Measurements from ENCODE around the gene DUOX1.

Gene DUOX1

DNA sequence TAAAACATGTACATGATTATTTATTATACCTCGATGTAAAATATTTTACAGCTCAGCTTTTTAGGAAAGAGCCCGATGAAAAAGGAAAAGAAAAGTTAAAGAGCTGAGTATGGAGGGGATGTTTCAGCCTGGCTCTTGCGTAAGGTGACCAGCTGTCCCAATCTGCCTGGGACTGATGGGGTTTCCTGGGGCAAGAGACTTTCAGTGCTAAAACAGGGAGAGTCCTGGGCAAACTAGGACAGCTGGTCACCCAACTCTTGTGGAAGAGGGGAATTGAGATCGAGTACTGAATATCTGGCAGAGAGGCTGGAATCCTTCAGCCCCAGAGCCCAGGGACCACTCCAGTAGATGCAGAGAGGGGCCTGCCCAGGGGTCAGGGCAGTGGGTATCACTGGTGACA, 36.8 kb upstream of the DUOX1 start:
- ATAC-seq (ENCODE audit: insufficient read depth, low read depth) (no peak), DNase-seq (no peak)
- H4K20me1 ChIP-seq (ENCODE audit: insufficient read depth, low read length), result no peaks in the 10 kb centered on the region
- H3K79me2 ChIP-seq (ENCODE audit: insufficient read depth, low read length), result no peaks in the 10 kb centered on the region
- H3K27ac ChIP-seq (ENCODE audit: low read length), result no peak overlapping the region
- no peaks in the 10 kb centered on the region for H3K4me1 ChIP-seq (ENCODE audit: insufficient read depth, low read length)
- H3K36me3 ChIP-seq (ENCODE audit: insufficient read depth, low read length), result no peaks in the 10 kb centered on the region
- TF ChIP-seq, protein P1, sequence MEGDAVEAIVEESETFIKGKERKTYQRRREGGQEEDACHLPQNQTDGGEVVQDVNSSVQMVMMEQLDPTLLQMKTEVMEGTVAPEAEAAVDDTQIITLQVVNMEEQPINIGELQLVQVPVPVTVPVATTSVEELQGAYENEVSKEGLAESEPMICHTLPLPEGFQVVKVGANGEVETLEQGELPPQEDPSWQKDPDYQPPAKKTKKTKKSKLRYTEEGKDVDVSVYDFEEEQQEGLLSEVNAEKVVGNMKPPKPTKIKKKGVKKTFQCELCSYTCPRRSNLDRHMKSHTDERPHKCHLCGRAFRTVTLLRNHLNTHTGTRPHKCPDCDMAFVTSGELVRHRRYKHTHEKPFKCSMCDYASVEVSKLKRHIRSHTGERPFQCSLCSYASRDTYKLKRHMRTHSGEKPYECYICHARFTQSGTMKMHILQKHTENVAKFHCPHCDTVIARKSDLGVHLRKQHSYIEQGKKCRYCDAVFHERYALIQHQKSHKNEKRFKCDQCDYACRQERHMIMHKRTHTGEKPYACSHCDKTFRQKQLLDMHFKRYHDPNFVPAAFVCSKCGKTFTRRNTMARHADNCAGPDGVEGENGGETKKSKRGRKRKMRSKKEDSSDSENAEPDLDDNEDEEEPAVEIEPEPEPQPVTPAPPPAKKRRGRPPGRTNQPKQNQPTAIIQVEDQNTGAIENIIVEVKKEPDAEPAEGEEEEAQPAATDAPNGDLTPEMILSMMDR (IDR thresholded peaks at IDR 0.05; ENCODE audit: borderline replicate concordance, extremely low read depth, low read length, poor library complexity, severe bottlenecking), result no peak
- no peak for TF ChIP-seq EZH2 (IDR thresholded peaks at IDR 0.05; ENCODE audit: borderline replicate concordance, low read depth, low read length, severe bottlenecking)
- no peak overlapping the region for H3K9ac ChIP-seq (ENCODE audit: low read depth, low read length)
- H3K27me3 ChIP-seq (ENCODE audit: insufficient read depth, low read length, poor library complexity), result peaks cover 12% of the 10 kb centered on the region
- no peaks in the 10 kb centered on the region for H3K9me3 ChIP-seq (ENCODE audit: insufficient read depth, low read length, severe bottlenecking)
- no peak overlapping the region for H3K4me3 ChIP-seq (ENCODE audit: low read depth in 1 of 2, low read length in 2 of 2)
- no peak overlapping the region for H2AFZ ChIP-seq (ENCODE audit: low read depth, low read length)
- no peak overlapping the region for H3K4me2 ChIP-seq (ENCODE audit: insufficient read depth, low read length)

DNA sequence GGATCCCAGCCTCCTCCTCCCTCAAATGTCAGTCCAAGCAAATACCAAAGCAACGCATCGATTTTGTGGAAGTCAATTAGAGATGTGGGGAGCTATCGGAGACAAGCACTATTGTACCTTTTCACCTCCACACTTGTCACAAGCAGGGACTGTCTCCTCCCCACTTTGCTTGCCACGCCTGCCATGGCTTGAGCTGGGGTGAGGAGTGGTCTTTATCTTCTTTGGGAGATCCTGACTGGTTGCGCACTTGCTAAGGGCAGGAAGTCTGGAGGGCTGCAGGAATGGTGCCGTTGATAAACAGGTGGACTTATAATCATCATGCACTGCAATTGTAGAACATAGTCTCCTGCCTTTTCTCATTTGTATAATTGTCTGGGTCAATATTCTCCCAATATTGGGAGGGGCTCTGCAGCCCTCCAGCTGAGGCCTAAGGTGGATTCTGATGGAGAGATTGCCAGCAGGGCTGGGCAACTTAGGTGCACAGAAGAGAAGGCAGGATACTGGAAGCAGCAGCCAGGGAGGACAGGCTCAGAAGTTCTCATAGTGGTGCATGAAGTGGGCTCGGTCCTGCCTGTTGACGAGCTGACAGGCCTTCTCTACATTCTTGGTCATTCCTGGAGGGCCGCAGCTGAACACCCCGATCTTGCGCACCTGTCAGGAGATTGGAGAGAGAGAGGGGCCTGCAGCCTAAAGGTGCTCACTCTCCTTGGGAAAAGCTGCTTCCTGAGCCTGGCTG, 36.0 kb upstream of the DUOX1 start:
- Histone ChIP-seq H4K20me1 (ENCODE audit: insufficient read depth, low read length) (no peaks in the 10 kb centered on the region), H3K79me2 (ENCODE audit: insufficient read depth, low read length) (no peaks in the 10 kb centered on the region), H3K9me3 (ENCODE audit: insufficient read depth, low read length, severe bottlenecking) (no peaks in the 10 kb centered on the region), H2AFZ (ENCODE audit: low read depth, low read length) (no peak overlapping the region), H3K27ac (ENCODE audit: low read length) (no peak overlapping the region), H3K27me3 (ENCODE audit: insufficient read depth, low read length, poor library complexity) (peaks cover 12% of the 10 kb centered on the region), H3K4me1 (ENCODE audit: insufficient read depth, low read length) (no peaks in the 10 kb centered on the region), H3K9ac (ENCODE audit: low read depth, low read length) (no peak overlapping the region), H3K4me2 (ENCODE audit: insufficient read depth, low read length) (no peak overlapping the region), H3K4me3 (ENCODE audit: low read depth in 1 of 2, low read length in 2 of 2) (no peak overlapping the region), H3K36me3 (ENCODE audit: insufficient read depth, low read length) (no peaks in the 10 kb centered on the region)
- ATAC-seq (ENCODE audit: insufficient read depth, low read depth), result no peak
- DNase-seq, result no peak
- TF ChIP-seq, protein P1 (IDR thresholded peaks at IDR 0.05; ENCODE audit: borderline replicate concordance, extremely low read depth, low read length, poor library complexity, severe bottlenecking), result no peak
- TF ChIP-seq EZH2 (IDR thresholded peaks at IDR 0.05; ENCODE audit: borderline replicate concordance, low read depth, low read length, severe bottlenecking), result no peak

DNA sequence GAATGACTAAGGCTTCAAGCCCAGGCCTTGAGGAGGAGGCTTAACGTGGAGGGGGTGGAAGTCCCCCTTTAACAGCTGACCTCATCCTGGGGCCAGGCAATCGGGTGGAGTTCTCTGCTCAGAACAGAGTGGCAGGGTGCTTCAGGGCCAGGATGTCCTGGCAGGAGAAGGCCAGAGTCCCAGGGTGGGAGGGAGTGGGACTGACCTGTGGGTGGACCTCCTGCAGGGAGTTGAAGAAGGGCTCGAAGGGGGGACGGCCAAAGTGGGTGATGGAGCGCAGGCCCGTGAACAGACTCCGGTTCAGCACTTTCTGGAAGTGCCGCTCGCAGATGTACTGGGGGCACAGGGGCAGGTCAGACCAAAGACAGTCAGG, 35.5 kb upstream of the DUOX1 start:
- no peak overlapping the region for H2AFZ ChIP-seq (ENCODE audit: low read depth, low read length)
- no peak for DNase-seq
- no peak for TF ChIP-seq EZH2 (IDR thresholded peaks at IDR 0.05; ENCODE audit: borderline replicate concordance, low read depth, low read length, severe bottlenecking)
- TF ChIP-seq, protein P1 (IDR thresholded peaks at IDR 0.05; ENCODE audit: borderline replicate concordance, extremely low read depth, low read length, poor library complexity, severe bottlenecking), result no peak

More for the DNA sequence above, 35.5 kb upstream of the DUOX1 start:
- no peaks in the 10 kb centered on the region for H3K36me3 ChIP-seq (ENCODE audit: insufficient read depth, low read length)
- no peaks in the 10 kb centered on the region for H3K79me2 ChIP-seq (ENCODE audit: insufficient read depth, low read length)
- ATAC-seq (ENCODE audit: insufficient read depth, low read depth), result no peak
- no peaks in the 10 kb centered on the region for H3K4me1 ChIP-seq (ENCODE audit: insufficient read depth, low read length)
- H3K27me3 ChIP-seq (ENCODE audit: insufficient read depth, low read length, poor library complexity), result peaks cover 9% of the 10 kb centered on the region
- H3K4me3 ChIP-seq (ENCODE audit: low read depth in 1 of 2, low read length in 2 of 2), result no peak overlapping the region
- no peaks in the 10 kb centered on the region for H4K20me1 ChIP-seq (ENCODE audit: insufficient read depth, low read length)
- H3K27ac ChIP-seq (ENCODE audit: low read length), result no peak overlapping the region
- no peak overlapping the region for H3K4me2 ChIP-seq (ENCODE audit: insufficient read depth, low read length)
- no peak overlapping the region for H3K9ac ChIP-seq (ENCODE audit: low read depth, low read length)
- no peaks in the 10 kb centered on the region for H3K9me3 ChIP-seq (ENCODE audit: insufficient read depth, low read length, severe bottlenecking)
